Esophagus muscularis mucosa (tissue), 4 donors: ENCODE measurements around the gene LY6G6D. TPM values are rescaled to one million over a fixed set of nuclear protein-coding genes. Genes with fewer than 3 reads are reported as not detected.

ENCODE experiments used
- DNase-seq: peaks from one replicate; pipeline ENCODE4 v3.0.0-alpha.2; 2017; ENCODE audit errors: extremely low spot score
- H3K27ac ChIP-seq, 4 donors: fragments of 200-600 bp; sonication (generic); replicated peaks in 1 of 4; 1 replicate in 3 of 4; 2 replicates in 1 of 4; pipeline ENCODE4 v1.5.1; 2016 to 2019; ENCODE audit warnings: mild to moderate bottlenecking in 1 of 4
- H3K27me3 ChIP-seq, 4 donors: fragments of 200-600 bp; sonication (generic); one replicate each; pipeline versions ENCODE4 v1.5.1 to v1.6.0; 2016 to 2019
- H3K36me3 ChIP-seq, 4 donors: fragments of 200-600 bp; sonication (generic); one replicate each; pipeline ENCODE4 v1.5.1; 2016 to 2019
- H3K4me1 ChIP-seq, 4 donors: fragments of 200-600 bp; sonication (generic); one replicate each; pipeline ENCODE4 v1.5.1; 2016 to 2019
- H3K4me3 ChIP-seq, 4 donors: fragments of 200-600 bp; sonication (generic); 1 replicate in 2 of 4; 2 replicates in 2 of 4; pipeline ENCODE4 v1.5.1; 2016 to 2019; ENCODE audit warnings: mild to moderate bottlenecking in 4 of 4, moderate library complexity in 1 of 4
- H3K9me3 ChIP-seq, 4 donors: fragments of 200-600 bp; sonication (generic); 1 replicate in 3 of 4; 2 replicates in 1 of 4; pipeline ENCODE4 v1.5.1; 2016 to 2019
- EP300 ChIP-seq: sonication (generic); formaldehyde crosslinking; IDR thresholded peaks from one replicate; pipeline ENCODE4 v1.6.1; 2017; ENCODE audit warnings: antibody characterized with exemption
- POLR2A ChIP-seq: fragments of 450-650 bp; IDR thresholded peaks from one replicate; pipeline ENCODE4 v1.6.1; 2017; ENCODE audit warnings: antibody characterized with exemption, moderate library complexity, mild to moderate bottlenecking, low read depth
- POLR2AphosphoS5 ChIP-seq, 2 donors: sonication (generic); formaldehyde crosslinking; IDR thresholded peaks; one replicate each; pipeline ENCODE4 v1.6.1; 2017; ENCODE audit warnings: antibody characterized with exemption in 2 of 2
- WGBS: methylation state at CpG from one replicate; pipeline ENCODE4 v1.1.5; 2018; 5-methylcytosine and 5-hydroxymethylcytosine counted together
- intact Hi-C: fragments of 100-400 bp; cut with DNase I; formaldehyde crosslinking; loops from one replicate; pipeline ENCODE4 v1.15.1; 2023
- total RNA-seq, 4 donors: library from RNA; depleted of rRNA; stranded (reverse); fragments of >200 nt; gene quantifications; one replicate each; pipeline versions ENCODE4 v1.1.0 to v1.2.1, GENCODE V29; 2016
- TF ChIP-seq, protein P1 (sequence below), 3 experiments: fragments of 200-600 bp in 2 of 3; fragments of 450-650 bp in 1 of 3; sonication (generic) in 2 of 3; IDR thresholded peaks; one replicate each; pipeline ENCODE4 v1.5.1; 2017 to 2019; ENCODE audit warnings: antibody characterized with exemption in 3 of 3, mild to moderate bottlenecking in 2 of 3, moderate library complexity in 1 of 3

LY6G6D gene
- total RNA-seq, 4 donors from 2014 or later, result not detected

DNA sequence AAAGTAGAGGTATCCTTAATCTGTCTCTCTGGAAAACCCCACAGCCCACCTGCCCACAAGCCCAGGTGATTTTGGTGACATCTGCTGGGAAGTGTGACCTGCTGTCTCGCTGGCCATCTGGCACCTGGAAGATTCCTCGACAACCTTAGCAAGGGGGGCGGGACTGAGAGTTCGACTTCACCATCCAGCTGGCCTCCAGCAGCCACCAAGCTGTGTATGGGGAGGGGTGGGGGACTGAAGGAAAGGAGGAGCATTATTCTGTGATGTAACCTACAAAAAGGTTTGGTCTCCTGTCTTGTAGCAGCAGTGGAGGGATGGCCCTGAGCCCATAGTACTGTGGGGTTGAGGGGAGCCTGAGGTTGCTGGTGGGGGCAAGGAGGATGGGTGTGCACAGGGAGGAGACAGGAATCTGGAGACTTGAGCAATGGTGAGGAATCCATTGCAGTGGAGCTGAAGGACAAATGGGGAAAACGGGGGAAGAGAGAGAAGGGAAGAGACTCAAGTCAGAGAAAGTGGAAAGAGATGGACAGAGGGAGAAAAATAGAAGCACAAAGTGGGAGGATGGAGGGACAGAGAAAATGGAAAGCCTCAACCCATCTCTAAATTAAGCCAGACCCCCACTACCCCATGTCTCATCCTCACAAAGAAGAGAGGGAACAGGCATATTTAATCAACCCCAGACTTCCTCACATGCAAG lies 4.5 kb upstream of the LY6G6D start:
- intact Hi-C loops, result no loop called here
- H3K4me1 ChIP-seq, result no peaks in the 10 kb centered on the region
- no peaks in the 10 kb centered on the region for H3K9me3 ChIP-seq
- H3K4me3 ChIP-seq, result no peak overlapping the region
- DNase-seq, result no peak
- no peak for TF ChIP-seq POLR2A
- TF ChIP-seq EP300, result no peak
- no peak for TF ChIP-seq POLR2AphosphoS5 (IDR thresholded peaks at IDR 0.05)
- TF ChIP-seq, protein P1, sequence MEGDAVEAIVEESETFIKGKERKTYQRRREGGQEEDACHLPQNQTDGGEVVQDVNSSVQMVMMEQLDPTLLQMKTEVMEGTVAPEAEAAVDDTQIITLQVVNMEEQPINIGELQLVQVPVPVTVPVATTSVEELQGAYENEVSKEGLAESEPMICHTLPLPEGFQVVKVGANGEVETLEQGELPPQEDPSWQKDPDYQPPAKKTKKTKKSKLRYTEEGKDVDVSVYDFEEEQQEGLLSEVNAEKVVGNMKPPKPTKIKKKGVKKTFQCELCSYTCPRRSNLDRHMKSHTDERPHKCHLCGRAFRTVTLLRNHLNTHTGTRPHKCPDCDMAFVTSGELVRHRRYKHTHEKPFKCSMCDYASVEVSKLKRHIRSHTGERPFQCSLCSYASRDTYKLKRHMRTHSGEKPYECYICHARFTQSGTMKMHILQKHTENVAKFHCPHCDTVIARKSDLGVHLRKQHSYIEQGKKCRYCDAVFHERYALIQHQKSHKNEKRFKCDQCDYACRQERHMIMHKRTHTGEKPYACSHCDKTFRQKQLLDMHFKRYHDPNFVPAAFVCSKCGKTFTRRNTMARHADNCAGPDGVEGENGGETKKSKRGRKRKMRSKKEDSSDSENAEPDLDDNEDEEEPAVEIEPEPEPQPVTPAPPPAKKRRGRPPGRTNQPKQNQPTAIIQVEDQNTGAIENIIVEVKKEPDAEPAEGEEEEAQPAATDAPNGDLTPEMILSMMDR (IDR thresholded peaks at IDR 0.05), result no peak
- peaks cover 0 to 6% (median 0%) of the 10 kb centered on the region in 4 donors for H3K27me3 ChIP-seq
- H3K27ac ChIP-seq, result no peak overlapping the region
- no peaks in the 10 kb centered on the region for H3K36me3 ChIP-seq
- 58% methylated on average over 5 of the region's 5 CpGs for WGBS

DNA sequence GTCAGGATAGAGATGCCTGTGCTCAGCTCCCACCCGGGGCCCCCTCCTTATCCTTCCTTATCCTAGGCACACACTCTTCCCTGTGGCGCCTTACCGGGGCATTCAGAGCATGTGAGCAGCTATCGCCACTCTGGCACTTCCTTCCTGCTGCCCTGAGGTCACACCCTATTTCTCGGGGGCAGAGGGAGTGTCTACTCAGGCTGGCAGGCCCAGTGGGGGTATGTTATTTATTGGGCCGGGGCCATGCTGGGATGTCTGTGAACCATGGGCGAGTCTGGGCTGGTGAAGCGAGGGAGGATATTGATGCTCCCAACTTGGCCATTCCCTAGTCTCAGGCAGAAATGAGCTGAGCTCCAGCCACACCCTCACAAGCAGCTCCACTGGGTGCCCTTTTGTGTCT lies 3.9 kb upstream of the LY6G6D start:
- no peaks in the 10 kb centered on the region for H3K4me1 ChIP-seq
- H3K4me3 ChIP-seq, result no peak overlapping the region
- peaks cover 0 to 6% (median 0%) of the 10 kb centered on the region in 4 donors for H3K27me3 ChIP-seq
- intact Hi-C loops, result no loop called here
- 78% methylated on average over 5 of the region's 8 CpGs for WGBS
- H3K9me3 ChIP-seq, result no peaks in the 10 kb centered on the region
- no peak for TF ChIP-seq EP300
- TF ChIP-seq POLR2A, result no peak
- TF ChIP-seq POLR2AphosphoS5 (IDR thresholded peaks at IDR 0.05), result no peak
- TF ChIP-seq, protein P1 (IDR thresholded peaks at IDR 0.05), result no peak
- no peaks in the 10 kb centered on the region for H3K36me3 ChIP-seq
- no peak for DNase-seq
- H3K27ac ChIP-seq, result no peak overlapping the region

DNA sequence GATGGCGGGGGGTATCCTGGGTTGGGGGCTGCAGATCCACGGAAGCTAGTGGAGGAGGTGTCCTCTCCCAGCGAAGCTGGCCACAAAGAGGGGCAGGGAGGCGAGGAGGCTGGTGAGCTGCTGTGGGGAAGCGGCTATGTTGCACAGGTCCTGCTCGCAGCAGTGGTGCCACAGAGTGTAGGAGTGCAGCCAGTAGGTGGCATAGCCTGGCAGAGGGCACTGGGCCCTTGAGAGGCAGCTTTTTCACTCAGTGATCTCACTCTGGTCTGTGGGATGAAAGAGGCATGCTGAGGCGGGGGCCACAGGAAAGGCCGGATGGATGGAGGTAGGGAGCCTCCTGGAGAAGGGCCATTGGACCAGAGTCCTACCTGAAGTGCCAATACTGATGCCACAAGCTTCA lies 2.9 kb upstream of the LY6G6D start:
- Histone ChIP-seq H3K36me3 (no peaks in the 10 kb centered on the region), H3K4me3 (no peak overlapping the region), H3K27ac (no peak overlapping the region), H3K4me1 (no peaks in the 10 kb centered on the region), H3K9me3 (no peaks in the 10 kb centered on the region), H3K27me3 (peaks cover 0 to 6% (median 0%) of the 10 kb centered on the region in 4 donors)
- DNase-seq, result no peak
- WGBS, result 98% methylated on average over 7 of the region's 8 CpGs
- TF ChIP-seq, protein P1 (IDR thresholded peaks at IDR 0.05), result no peak
- TF ChIP-seq EP300, result no peak
- TF ChIP-seq POLR2A, result no peak
- no peak for TF ChIP-seq POLR2AphosphoS5 (IDR thresholded peaks at IDR 0.05)
- intact Hi-C loops, result no loop called here

DNA sequence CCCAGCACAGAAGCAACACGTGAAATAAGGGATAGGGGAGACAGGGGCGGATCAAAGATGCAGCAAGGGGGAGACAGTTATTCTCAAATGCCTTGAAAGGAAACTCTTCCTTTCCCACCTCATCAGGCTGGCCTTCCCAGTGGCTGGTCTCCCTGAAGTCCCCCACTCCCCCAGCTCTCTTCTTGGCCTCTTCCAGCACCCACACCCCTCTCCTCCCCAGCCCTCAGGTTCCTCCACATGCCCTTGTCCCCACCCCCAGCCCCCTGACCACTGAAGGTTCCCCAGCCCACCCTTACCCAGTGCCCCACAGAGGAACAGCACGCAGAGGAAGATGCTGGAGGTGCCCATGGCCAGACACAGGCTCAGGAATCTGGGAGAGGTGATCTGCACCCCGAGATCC lies 1.7 kb upstream of the LY6G6D start:
- no peak for TF ChIP-seq POLR2AphosphoS5 (IDR thresholded peaks at IDR 0.05)
- no peak for TF ChIP-seq POLR2A
- no peak for TF ChIP-seq EP300
- TF ChIP-seq, protein P1 (IDR thresholded peaks at IDR 0.05), result no peak
- H3K4me1 ChIP-seq, result no peaks in the 10 kb centered on the region
- H3K27ac ChIP-seq, result no peak overlapping the region
- H3K4me3 ChIP-seq, result no peak overlapping the region
- peaks cover 0 to 6% (median 0%) of the 10 kb centered on the region in 4 donors for H3K27me3 ChIP-seq
- H3K9me3 ChIP-seq, result no peaks in the 10 kb centered on the region
- DNase-seq, result no peak
- 71% methylated on average over 4 of the region's 4 CpGs for WGBS
- H3K36me3 ChIP-seq, result no peaks in the 10 kb centered on the region
- intact Hi-C loops, result no loop called here
